ENCODE measurements around the gene NUDT2.

The NUDT2 gene

DNA sequence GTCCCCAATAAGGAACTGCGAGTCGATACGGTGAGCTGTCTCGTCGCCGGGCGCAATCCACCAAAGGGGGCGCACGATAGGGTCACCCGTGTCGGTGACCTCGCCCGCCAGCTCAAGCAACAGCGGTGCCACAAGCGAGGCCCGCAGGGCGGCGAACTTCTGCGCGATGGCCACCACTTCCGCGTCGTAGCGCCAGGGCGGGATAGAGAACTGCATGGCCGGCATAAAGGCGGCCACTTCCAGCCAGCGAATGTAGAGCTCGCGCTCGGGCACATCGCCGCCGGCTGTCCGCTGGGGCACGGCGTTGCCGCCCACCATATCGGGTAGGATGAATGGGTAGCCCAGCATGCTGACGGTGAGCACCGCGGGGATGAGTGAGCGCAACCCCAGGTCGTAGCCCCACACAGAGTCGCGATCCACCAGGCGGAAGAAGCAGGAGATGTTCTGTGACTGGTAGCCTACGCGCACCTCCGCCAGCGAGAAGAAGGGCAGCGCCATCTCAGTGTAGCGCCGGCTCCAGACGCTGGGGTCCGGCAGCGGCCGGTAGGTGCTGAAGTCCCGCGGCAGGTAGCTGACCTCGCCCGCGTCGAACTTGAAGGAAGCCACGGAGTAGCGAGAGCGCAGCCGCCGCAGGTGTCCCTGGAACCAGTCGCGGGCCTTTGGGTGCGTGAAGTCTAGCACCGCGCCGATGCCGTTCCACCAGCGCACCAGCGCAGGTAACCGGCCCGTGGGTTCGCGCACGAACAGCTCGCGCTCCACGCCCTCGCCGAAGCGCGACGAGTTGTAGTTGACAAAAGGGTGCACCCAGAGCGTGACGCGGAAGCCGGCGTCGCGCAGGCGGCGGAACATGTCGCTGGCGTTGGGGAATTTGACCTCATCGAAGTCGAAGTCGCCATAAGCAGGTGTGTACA, 41.9 kb downstream of the NUDT2 start:
- no peak for DNase-seq (ENCODE audit: low spot score)

DNA sequence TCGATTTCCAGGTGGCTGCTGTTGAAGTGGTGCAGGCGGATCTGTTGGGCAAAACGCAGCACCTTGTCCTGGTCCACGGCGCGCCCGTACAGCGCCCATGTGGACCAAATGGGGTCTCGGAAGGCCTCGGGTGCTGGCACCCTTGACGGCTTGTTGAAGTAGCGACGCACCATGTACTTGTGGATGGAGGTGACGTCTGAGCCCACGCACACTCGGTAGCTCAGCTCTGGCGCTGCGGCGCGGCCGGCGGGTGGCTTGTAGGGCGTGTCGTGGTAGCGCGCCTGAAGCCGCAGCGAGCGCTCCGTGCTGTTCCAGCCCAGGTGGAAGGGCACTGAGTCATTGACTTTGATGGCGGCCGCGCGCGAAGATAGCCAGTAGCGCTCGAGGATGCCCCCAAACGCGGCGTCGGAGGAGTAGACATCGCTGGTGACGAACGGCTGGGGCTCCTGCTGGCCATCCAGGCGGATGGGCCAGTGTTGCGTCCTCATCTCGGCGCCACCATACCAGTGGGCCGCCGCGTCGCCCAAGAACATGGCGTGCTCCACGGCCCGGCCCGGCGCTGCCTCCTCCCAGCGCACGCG, 42.6 kb downstream of the NUDT2 start:
- DNase-seq (ENCODE audit: low spot score): no peak

DNA sequence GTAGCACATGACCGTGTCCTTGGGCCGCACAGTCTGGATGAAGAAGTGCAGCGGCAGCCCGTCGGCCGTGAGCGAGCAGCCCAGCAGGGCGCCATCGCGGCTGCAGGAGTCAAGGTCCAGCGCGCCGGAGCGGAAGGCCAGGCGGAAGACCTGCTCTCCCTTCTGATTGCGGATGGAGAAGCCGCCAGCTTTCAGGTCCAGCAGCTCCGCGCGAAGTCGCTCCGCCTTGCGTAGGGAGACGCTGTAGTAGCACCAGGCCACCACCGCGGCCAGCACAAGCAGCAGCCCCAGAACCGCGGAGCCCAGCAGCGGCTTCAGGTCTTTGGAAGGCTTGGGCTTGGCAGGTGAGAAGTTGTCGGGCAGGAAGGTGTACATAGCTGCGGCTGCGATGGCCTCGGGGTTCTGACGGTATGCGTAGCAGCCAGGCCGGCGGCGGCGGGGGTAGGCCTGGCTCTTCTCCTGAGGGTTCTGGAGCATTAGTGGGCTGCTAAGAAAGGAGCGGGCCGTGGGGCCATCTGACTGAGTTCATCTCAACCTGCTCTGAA, 43.2 kb downstream of the NUDT2 start:
- DNase-seq (ENCODE audit: low spot score): no peak

DNA sequence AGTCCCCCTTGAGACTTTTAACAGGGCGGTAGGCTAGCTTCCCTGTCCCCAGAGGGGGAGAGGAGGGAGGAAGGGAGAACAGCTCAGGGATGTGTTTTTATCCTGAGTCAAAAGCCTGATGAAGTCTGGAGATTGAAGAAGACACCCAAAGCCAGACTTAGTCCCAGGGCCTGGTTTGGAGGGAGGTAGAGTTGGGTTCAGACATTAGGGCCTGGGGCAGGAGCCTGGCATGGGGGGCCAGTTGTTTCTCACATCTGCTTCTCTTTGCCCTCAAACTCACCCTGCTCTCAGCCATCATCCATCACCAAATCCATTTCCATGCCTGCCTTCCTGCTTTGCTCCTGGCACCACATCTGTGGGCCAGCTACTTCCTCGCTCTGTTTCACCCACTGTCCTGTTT, 44.4 kb downstream of the NUDT2 start:
- DNase-seq (ENCODE audit: low spot score): no peak

DNA sequence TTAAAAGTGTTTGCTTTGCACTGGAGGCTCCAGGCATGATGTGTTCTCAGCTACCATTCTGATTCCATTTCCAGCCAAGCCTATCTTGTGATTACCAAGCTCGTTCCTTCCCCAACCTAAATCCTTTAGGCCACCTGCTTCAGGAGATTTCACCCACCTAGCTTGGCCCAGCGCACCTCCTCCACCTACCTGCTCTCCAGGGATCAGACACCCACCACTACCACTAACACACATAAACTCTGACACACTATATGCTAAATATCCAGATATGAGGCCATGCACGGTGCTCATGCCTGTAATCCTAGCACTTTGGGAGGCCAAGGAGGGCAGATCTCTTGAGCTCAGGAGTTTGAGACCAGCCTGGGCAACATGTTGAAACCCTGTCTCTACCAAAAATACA, 45.0 kb downstream of the NUDT2 start:
- DNase-seq (ENCODE audit: low spot score): no peak

DNA sequence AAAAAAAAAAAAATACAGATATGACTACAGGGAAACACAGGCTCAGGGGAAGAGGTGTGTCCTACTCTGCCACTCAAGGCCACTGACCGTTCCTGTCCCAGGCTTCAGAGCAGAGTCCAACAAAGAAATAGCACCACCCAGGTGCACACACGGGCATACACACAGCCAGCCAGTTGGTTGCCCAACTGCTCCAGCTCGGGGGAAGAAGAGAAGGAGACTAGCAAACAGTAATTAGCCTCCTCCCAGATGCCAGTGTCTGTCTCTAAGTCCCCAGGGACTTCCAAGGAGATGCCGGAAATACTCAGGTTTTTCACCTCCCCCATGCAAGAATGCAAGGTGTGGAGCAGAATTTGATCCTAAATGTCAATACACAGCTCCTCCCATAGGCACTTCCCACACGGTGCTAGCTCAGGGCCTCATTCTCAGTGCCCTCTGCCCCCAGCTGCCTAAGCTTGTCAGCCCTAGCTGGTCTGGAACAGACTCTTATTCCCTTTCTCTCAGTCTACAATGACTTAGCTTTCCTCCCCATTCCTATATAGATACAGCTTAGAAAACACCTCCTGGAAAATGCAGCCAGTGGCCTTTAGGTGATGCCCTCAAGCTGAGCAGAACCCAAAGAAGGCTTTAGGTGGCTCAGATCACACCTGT, 45.7 kb downstream of the NUDT2 start:
- DNase-seq (ENCODE audit: low spot score): peak; percentile 68

DNA sequence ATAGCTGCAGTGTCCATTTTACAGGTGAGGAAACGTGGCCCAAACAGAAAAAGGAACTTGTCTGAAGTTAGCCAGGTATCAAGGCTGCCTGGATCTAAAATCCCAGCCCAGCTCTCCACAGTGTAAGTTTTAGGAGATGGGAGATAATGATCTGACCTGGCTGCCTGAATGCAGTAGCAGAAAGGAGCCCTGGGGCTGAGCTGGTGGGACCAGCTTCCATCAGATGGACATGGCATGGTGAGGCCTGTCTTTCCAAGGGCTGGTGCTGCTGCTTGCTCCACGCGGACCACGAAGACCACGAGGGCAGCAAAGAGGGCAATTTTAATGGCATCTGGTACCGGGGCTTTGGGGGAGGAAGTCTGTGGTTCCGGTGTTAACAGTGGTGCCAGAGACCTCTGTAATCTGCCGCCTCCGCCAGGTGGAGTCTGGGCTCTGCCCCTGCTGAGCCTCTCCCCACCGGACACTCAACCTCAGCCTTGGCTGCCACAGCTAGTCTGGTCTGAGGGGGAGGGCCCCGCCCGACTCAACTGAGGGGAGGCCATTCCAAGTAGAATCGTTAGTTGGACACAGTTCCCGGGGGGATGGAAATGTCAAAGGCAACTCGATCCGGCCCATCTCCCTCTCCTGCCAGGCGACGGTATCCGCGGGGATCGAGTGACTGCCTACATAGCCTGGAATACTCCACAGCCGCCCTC, 46.7 kb downstream of the NUDT2 start:
- DNase-seq (ENCODE audit: low spot score): peak; percentile 48

DNA sequence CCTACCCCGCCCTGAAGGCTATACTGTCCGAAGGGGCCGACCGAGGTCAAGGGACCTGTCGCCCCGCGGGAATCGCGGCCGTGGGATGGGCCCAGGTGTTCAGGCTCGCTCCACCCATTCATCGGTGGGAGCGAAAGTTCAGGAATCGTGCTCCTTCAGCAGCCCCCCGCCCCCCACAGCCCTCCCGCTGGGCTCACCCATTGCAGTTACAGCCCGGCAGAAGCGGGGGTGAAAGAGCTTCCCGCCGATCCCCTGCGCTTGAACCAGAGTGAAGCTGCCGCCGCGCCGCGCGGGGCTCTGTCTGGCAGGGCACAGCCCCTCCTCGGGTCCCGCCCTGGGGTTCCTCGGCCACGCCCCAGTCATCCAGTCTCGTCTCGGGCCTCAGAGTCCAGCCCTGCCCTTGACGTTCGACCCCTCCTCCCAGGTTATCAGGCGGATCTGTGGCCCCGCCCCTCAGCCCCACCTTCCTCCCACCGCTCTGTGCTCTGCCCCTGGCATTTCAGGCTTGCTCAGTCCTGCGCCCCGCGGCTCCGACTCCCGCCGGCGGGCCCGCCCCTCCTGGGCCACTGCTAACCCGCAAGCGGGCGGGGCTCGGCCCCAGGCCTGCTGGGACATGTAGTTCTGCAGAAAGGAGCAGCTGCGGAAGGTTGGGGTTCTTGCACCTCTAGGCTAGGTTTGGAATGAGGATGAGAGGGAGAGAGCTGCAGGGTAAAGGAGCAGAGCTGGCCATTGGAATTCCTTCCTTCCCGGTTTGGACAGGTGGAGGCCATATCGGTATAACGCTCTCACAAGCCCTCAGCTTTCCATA, 47.4 kb downstream of the NUDT2 start, which contains the start of gene MYORG:
Gene MYORG, minus strand, starts transcription at position 303 of the 808 bp plus-strand sequence. CDS start 3,955 bp downstream, outside the sequence.
- peak; percentile 93 for DNase-seq (ENCODE audit: low spot score)

DNA sequence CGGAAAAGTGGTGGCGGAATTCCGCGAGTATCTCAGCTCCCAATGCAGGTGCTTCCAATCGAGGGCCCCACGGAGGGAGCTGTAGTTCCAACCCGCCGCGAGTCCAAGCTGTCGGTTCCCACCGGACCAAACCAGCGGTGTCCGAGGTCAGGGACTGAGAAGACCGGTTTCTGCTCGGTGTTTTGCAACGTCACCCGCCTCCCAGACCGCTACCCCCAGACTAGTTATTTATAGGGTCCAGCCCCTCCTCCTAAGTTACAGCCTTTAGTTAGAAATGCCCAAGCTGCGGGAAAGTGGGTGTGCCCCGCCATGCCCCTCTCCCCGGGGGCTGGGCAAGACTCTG, 48.0 kb downstream of the NUDT2 start:
- no peak for DNase-seq (ENCODE audit: low spot score)

DNA sequence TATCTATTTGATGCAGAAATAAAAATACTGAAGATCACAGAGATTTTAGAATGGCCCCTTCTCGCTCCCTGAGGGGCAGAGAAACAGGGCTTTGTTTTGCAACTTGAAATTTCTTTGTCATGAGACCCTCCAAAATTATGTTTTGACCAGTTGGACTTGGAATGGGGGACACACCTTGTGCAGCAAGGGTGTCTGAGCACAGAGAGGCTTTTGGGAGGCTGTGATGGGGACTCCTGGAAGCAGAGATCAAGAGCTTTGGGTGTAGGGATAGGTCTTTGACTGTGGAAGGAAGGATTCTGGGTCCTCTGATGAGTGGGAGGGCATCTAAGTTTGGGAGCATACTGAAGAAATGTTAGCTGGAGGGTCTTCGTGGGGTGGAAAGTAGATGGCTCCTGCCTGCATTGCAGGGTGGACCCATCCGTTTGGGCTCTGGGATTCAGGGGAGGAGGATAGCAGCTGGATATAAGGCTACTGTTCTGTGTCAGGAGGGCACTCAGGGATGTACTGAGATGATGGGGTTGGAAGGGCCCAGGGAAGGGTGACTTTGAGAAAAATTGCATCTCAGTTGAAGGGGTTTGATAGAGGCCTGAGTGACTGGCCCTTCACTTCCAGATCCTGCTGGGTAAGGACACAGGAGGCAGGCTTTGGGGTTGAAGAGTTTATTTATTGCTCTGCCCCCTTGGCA, 49.1 kb downstream of the NUDT2 start:
- no peak for DNase-seq (ENCODE audit: low spot score)

DNA sequence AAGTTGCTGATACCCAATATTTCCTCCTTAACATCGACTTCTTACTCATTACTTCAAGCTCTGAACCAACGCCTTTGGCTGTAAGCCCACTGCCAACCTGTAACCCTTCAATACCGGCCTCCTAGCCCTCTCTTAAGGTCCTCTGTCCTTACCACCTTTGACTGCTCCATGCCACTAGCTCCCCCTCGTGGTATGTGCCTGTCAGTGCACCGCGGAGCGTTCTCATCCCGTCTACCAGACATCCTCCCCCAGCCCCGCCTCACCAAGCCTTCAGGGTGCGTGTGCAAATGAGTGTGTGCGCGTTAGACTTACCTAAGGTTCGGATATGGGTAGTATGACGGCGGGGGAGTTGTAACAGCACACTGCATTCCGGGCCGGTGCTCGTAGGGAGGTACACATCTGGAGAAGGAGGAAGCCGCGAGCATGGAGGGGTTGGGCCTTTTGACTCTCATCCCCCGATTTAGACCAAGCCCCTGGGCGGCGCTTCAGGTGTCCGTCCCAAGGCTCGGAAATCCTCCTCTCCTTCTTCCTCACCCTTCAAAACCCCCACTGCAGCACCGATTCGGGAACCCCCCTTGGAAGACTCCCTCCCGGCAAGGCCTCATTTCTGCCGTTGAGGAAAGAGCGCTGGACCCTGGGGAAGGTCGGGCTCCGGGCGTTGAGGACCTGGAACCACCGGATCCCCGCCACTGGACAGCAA, 50.1 kb downstream of the NUDT2 start:
- peak; percentile 85 for DNase-seq (ENCODE audit: low spot score)

DNA sequence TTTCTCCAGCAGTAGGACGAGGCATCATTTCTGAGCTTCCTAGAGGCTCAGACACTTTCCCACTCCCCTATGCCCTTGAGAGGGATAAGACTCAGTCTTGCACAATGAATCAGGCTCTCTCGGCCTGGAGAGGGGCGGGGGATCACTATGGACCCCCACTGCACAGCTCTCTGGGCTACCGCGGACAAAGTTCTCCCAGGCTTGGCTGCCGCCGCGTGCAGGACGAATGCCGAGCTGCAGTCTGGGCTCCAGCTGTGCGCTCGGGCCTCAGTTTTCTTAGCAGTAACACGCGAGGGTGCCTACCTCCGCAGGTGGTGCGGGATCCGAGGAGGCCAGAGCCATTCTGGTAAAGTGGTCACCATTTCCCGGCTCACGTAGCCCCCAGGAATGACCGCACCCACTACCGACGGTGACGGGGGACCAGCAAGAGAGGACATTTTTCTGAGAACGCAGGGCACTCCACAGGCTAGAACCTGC, 50.7 kb downstream of the NUDT2 start:
- DNase-seq (ENCODE audit: low spot score): peak; percentile 23

DNA sequence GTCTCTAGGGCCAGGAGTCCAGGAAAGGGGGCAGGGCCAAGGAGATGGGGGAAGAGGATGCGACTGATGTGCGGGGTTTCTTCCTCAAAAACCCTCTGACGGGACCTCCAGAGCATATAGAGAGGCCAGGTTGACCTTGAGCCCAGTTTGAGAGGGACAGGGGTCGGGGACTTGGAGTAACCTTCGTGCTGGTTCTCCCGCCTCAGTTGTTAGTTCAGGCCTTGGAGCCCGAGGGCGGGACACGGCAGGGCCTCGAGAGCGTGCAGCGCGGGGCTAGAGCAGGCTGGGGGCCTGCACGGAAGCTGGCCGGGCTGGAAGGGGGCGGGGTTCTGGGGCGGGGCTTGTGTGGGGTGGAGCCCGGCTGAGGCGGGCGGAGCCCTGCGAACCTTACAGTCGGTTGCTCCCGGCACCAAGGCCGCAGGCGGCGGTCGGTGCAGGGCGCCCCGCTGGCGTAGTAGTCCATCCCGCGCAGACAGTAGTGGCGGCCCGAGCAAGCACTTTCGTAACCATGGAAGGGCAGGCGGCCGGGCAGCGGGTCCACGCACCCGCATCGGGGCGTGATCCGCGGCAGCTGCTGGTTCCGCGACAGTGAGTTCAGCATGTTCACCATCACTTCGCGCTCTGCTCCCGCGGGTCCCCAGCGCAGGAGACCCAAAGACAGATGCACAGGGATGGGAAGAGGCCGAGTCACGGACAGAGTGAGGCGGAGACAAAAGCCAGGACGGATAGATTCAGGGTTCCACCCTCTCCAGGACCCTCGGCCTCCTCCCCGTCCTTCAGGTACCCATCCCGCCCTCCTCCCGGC, 51.3 kb downstream of the NUDT2 start:
- DNase-seq (ENCODE audit: low spot score): peak; percentile 80

DNA sequence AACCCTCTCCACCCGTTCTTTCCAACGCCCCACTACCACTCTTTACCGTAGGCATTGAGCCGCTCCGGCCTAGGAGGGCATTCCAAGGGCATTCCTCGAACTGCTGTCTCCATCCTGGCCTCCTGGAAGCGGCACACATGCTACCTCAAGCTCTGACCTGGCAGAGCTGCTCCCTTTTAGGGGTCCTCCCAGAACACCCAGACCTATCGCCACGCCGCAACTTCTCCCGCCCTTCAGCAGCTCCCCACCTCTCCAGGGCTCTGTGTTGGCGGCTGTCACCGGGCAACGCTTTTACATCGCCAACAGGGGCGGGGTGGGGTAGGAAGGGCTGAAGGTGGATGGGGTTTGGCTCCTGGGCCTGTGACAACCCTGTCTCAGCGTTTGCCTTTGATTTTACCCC, 52.0 kb downstream of the NUDT2 start:
- DNase-seq (ENCODE audit: low spot score): no peak

DNA sequence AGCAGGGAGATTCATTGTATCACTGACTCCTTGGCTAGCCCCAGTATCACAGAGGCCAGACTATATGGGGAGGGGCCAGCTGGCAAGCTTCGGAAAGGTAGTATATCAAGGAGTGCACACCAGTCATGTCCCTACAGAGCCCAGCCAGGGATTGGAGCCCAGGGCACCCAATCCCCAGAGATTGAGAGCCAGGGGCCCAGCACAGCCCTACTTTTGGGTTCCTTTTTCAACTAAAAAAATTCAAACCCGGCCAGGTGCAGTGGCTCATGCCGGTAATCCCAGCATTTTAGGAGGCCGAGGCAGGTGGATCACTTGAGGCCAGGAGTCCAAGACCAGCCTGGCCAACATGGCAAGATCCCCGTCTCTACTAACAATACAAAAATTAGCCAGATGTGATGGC, 52.7 kb downstream of the NUDT2 start:
- DNase-seq (ENCODE audit: low spot score): no peak

DNA sequence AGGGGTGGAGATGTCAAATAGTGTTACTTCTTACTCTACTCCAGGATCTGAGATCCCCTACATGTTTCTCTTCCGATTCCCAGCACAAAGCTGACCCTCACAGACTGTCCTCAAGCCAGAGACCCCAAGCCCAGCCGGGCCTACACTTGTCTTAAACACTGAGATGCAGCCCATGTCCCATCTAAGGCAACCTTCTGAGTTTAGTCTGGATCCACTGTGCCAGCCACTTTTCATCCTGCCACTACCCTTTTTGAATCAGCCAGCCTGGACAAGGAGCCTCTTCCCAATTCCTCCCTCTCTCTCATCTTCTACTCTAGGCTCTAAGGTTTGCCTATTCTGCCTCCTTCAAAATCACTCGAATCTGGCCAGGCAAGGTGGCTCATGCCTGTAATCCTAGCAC, 53.5 kb downstream of the NUDT2 start:
- DNase-seq (ENCODE audit: low spot score): no peak

DNA sequence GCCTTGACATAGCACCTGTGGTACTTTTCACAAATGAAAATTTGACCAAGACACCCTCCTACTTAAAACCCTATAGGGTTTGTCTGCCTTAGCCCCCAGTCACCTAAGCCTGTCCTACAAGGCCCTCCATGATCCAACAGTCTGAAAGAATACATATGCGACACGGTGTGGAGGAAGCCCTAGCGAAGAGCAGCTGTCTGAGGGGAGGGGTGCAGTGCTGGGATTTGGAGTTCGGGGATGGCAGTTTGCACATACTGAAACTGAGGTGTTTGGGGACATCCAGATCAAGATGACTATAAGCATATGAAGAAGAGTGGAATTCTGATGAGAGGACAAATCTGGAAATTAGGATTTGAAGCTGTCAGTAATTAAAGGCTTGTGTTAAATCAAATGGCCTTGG, 54.5 kb downstream of the NUDT2 start:
- DNase-seq (ENCODE audit: low spot score): no peak

DNA sequence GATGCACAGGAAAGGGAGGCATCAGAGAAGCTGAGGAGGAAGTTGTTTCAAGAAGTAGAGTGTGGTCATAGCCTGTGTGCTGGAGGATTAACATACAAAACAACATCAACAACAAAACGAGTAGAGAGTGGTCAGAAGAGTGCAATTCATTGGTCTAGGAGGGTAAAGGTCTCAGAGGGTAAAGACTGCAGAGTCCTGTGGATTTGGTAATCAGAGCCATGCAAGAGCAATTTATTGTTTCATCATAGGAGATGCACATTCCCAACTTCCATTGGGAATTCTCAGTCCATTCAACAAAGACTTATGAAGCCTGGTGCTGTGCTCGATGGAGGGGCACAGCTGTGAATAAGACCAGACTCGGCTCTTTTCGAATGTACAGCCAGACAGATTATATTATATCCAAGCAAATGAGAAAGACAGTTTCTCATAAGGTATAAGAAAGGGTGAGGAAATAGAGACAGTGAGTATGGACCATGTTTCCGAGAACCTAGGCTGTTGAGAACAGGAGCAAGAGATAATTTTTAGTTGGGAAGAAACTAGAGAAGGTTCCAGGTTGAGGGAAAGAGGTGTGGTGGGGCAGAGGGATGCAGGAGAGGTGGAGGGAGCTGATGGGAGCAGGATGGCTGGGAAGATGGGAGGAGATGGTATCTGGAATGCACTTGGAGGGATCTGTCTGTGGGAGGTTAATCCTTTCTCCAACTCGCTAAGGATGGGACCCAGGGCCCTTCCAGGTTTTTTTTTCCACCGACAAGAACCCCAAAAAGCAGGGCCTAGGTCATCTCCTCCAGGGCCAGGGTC, 55.2 kb downstream of the NUDT2 start:
- peak; percentile 61 for DNase-seq (ENCODE audit: low spot score)

Data from HuH-7 (cell line).